H9 (cell line): ENCODE results near the gene SLC25A48. TPM values are rescaled to one million over a fixed set of nuclear protein-coding genes. Genes with fewer than 3 reads are reported as not detected.

Experiments
- DNase-seq: peaks from one replicate; pipeline ENCODE4 v3.0.0-alpha.2; 2017
- H2AFZ ChIP-seq: one replicate; pipeline ENCODE4 v1.6.1; 2013; ENCODE audit warnings: mild to moderate bottlenecking, low read length, control low read depth, moderate library complexity
- H2AK5ac ChIP-seq: 2 replicates; pipeline ENCODE4 v1.6.1; 2013; ENCODE audit warnings: low read length, control low read depth, mixed read lengths; ENCODE audit not compliant: insufficient read length
- H2BK120ac ChIP-seq: one replicate; pipeline ENCODE4 v1.6.1; 2013; ENCODE audit warnings: low read depth, mild to moderate bottlenecking, low read length, control low read depth, inconsistent platforms; ENCODE audit not compliant: poor library complexity, severe bottlenecking
- H2BK12ac ChIP-seq: 2 replicates; pipeline ENCODE4 v1.6.1; 2013; ENCODE audit warnings: low read length, control low read depth, mixed read lengths, low read depth; ENCODE audit not compliant: insufficient read length
- H2BK15ac ChIP-seq: 2 replicates; pipeline ENCODE4 v1.6.1; 2013; ENCODE audit warnings: low read depth, low read length, control low read depth
- H2BK20ac ChIP-seq: one replicate; pipeline ENCODE4 v1.6.1; 2013; ENCODE audit warnings: low read depth, mild to moderate bottlenecking, low read length, control low read depth, inconsistent platforms; ENCODE audit not compliant: poor library complexity, severe bottlenecking
- H2BK5ac ChIP-seq: 2 replicates; pipeline ENCODE4 v1.6.1; 2013; ENCODE audit warnings: low read length, control low read depth, mixed read lengths; ENCODE audit not compliant: insufficient read length
- H3K14ac ChIP-seq: 2 replicates; pipeline ENCODE4 v1.6.1; 2013; ENCODE audit warnings: low read length, control low read depth; ENCODE audit not compliant: insufficient read depth
- H3K18ac ChIP-seq: 2 replicates; pipeline ENCODE4 v1.6.1; 2013; ENCODE audit warnings: low read depth, mild to moderate bottlenecking, mixed read lengths, low read length, control low read depth; ENCODE audit not compliant: insufficient read length
- H3K23ac ChIP-seq: 2 replicates; pipeline ENCODE4 v1.6.1; 2013; ENCODE audit warnings: low read length, control low read depth, mixed read lengths, low read depth; ENCODE audit not compliant: insufficient read length
- H3K23me2 ChIP-seq: 2 replicates; pipeline ENCODE4 v1.6.1; 2013; ENCODE audit warnings: low read depth, mild to moderate bottlenecking, mixed read lengths, low read length, control low read depth; ENCODE audit not compliant: insufficient read length, poor library complexity, severe bottlenecking
- H3K27ac ChIP-seq: 2 replicates; pipeline ENCODE4 v1.5.1; 2013; ENCODE audit warnings: low read length, control low read depth, mixed read lengths, low read depth; ENCODE audit not compliant: insufficient read length
- H3K27me3 ChIP-seq: 2 replicates; pipeline ENCODE4 v1.6.1; 2013; ENCODE audit warnings: low read length, control low read depth, inconsistent platforms; ENCODE audit not compliant: insufficient read depth
- H3K4ac ChIP-seq: 2 replicates; pipeline ENCODE4 v1.6.1; 2013; ENCODE audit warnings: low read depth, mild to moderate bottlenecking, control low read depth, inconsistent platforms, low read length, moderate library complexity
- H3K4me1 ChIP-seq: 2 replicates; pipeline ENCODE4 v1.6.1; 2013; ENCODE audit warnings: low read length, control low read depth, inconsistent platforms; ENCODE audit not compliant: insufficient read depth
- H3K4me2 ChIP-seq: 2 replicates; pipeline ENCODE4 v1.6.1; 2013; ENCODE audit warnings: low read length, control low read depth, mixed read lengths; ENCODE audit not compliant: insufficient read length, insufficient read depth
- H3K56ac ChIP-seq: 2 replicates; pipeline ENCODE4 v1.6.1; 2013; ENCODE audit warnings: low read depth, mild to moderate bottlenecking, mixed read lengths, low read length, control low read depth; ENCODE audit not compliant: insufficient read length
- H3K79me1 ChIP-seq: 2 replicates; pipeline ENCODE4 v1.6.1; 2013; ENCODE audit warnings: low read depth, mild to moderate bottlenecking, moderate library complexity, low read length, control low read depth, inconsistent platforms; ENCODE audit not compliant: insufficient read depth, poor library complexity, severe bottlenecking
- H3K79me2 ChIP-seq: 2 replicates; pipeline ENCODE4 v1.6.1; 2013; ENCODE audit warnings: low read length, control low read depth, inconsistent platforms; ENCODE audit not compliant: insufficient read depth
- H3K9ac ChIP-seq: 2 replicates; pipeline ENCODE4 v1.6.1; 2013; ENCODE audit warnings: low read length, control low read depth, mixed read lengths; ENCODE audit not compliant: insufficient read length; ENCODE audit errors: extremely low read depth
- H3K9me3 ChIP-seq: one replicate; pipeline ENCODE4 v1.6.1; 2013; ENCODE audit warnings: low read depth, low read length, inconsistent platforms; ENCODE audit not compliant: control insufficient read depth
- H3T11ph ChIP-seq: one replicate; pipeline ENCODE4 v1.6.1; 2013; ENCODE audit warnings: mild to moderate bottlenecking, low read length, control low read depth, inconsistent platforms
- H4K20me1 ChIP-seq: one replicate; pipeline ENCODE4 v1.6.1; 2013; ENCODE audit not compliant: control insufficient read depth, insufficient read length, insufficient read depth
- H4K5ac ChIP-seq: 2 replicates; pipeline ENCODE4 v1.6.1; 2013; ENCODE audit warnings: low read depth, mild to moderate bottlenecking, mixed read lengths, low read length, control low read depth; ENCODE audit not compliant: insufficient read length
- H4K8ac ChIP-seq: replicated peaks from 2 replicates; pipeline ENCODE4 v1.6.1; 2013; ENCODE audit warnings: low read length, control low read depth, mixed read lengths, low read depth; ENCODE audit not compliant: insufficient read length
- H4K91ac ChIP-seq: 2 replicates; pipeline ENCODE4 v1.6.1; 2013; ENCODE audit warnings: low read depth, mild to moderate bottlenecking, moderate library complexity, mixed read lengths, low read length, control low read depth; ENCODE audit not compliant: insufficient read length
- H3K27ac Mint-ChIP-seq, 3 experiments: 2 replicates in 2 of 3; 3 replicates in 1 of 3; pipeline ENCODE4 v1.8.0; 2020 to 2021; ENCODE audit warnings: mixed read lengths in 3 of 3, mild to moderate bottlenecking in 1 of 3, moderate library complexity in 1 of 3
- H3K27me3 Mint-ChIP-seq: 2 replicates; pipeline ENCODE4 v1.8.0; 2021; ENCODE audit warnings: low read depth, mild to moderate bottlenecking, moderate library complexity, mixed read lengths
- H3K36me3 Mint-ChIP-seq, 3 experiments: 2 replicates in 2 of 3; 3 replicates in 1 of 3; pipeline ENCODE4 v1.8.0; 2020 to 2021; ENCODE audit warnings: low read depth in 3 of 3, mixed read lengths in 3 of 3; ENCODE audit not compliant: insufficient read depth in 1 of 3
- H3K4me1 Mint-ChIP-seq, 2 experiments: 2 replicates each; pipeline ENCODE4 v1.8.0; 2020; ENCODE audit warnings: mixed read lengths in 2 of 2
- H3K4me3 Mint-ChIP-seq, 2 experiments: 2 replicates in 1 of 2; 3 replicates in 1 of 2; pipeline ENCODE4 v1.8.0; 2020 to 2021; ENCODE audit warnings: mild to moderate bottlenecking in 2 of 2, mixed read lengths in 2 of 2, moderate library complexity in 1 of 2
- H3K9me3 Mint-ChIP-seq, 2 experiments: 2 replicates in 1 of 2; 3 replicates in 1 of 2; pipeline ENCODE4 v1.8.0; 2020; ENCODE audit warnings: mild to moderate bottlenecking in 2 of 2, mixed read lengths in 2 of 2, moderate library complexity in 1 of 2
- CTCF ChIP-seq: fragments of 200-600 bp; sonication (generic); conservative IDR thresholded peaks from 3 replicates; pipeline ENCODE4 v1.8.0; 2021; ENCODE audit warnings: antibody characterized with exemption, mild to moderate bottlenecking
- WGBS: extraction: QIAGEN DNeasy Blood & Tissue Kit; methylation state at CpG from one replicate; pipeline ENCODE4 v1.1.7; 2013; ENCODE audit warnings: missing lambda C conversion rate, low lambda C conversion rate, mixed read lengths; ENCODE audit not compliant: insufficient read length; ENCODE audit errors: extremely low coverage; 5-methylcytosine and 5-hydroxymethylcytosine counted together
- total RNA-seq: library from RNA; stranded (reverse); gene quantifications from 2 replicates; pipeline ENCODE4 v1.2.1, GENCODE V29; 2021

The SLC25A48 gene
- total RNA-seq, 1 experiment from 2014 or later, result 0.66 TPM

- Histone ChIP-seq H3K23ac (no peak within 1 kb of the TSS), H2BK120ac (no peak within 1 kb of the TSS), H3K4me1 (no peaks in the 10 kb centered on the region), H3T11ph (no peak within 1 kb of the TSS), H3K4me2 (no peak within 1 kb of the TSS), H3K18ac (no peak within 1 kb of the TSS), H3K27ac (no peak within 1 kb of the TSS), H2BK12ac (no peak within 1 kb of the TSS), H2AK5ac (no peak within 1 kb of the TSS), H3K23me2 (no peaks in the 10 kb centered on the region), H3K4ac (no peak within 1 kb of the TSS), H4K8ac (no peak within 1 kb of the TSS), H4K20me1 (no peaks in the 10 kb centered on the region), H3K27me3 (no peaks in the 10 kb centered on the region), H4K5ac (no peak within 1 kb of the TSS), H3K14ac (no peak within 1 kb of the TSS), H3K79me1 (no peaks in the 10 kb centered on the region), H2BK15ac (no peak within 1 kb of the TSS), H3K9me3 (no peaks in the 10 kb centered on the region), H3K56ac (no peak within 1 kb of the TSS), H2AFZ (no peak within 1 kb of the TSS), H3K9ac (no peak within 1 kb of the TSS), H2BK20ac (no peak within 1 kb of the TSS), H2BK5ac (no peak within 1 kb of the TSS), H4K91ac (no peak within 1 kb of the TSS), H3K79me2 (no peaks in the 10 kb centered on the region)
- TF ChIP-seq CTCF, result no peak
- Mint-ChIP-seq H3K4me1 (peaks cover 0 to 2% of the 10 kb centered on the region in 2 experiments; a peak in 1 of 4 replicates), H3K4me3 (no peak within 1 kb of the TSS), H3K27ac (peak within 1 kb of the TSS in 1 of 3 experiments; percentile 44; a peak in 1 of 7 replicates), H3K9me3 (no peaks in the 10 kb centered on the region), H3K27me3 (peaks cover 41% of the 10 kb centered on the region), H3K36me3 (no peaks in the 10 kb centered on the region)
- DNase-seq, result no peak
- WGBS, result no CpG with 5 or more reads among the region's 7 CpGs
Measured at GRCh38 chr5:135895474-135896006, 61.1 kb downstream of the SLC25A48 start, which contains the start of gene IL9. Gene IL9, minus strand, starts transcription at chr5:135895841. Its CDS starts 25 bp downstream, at chr5:135895816.
